Neural progenitor cell (in vitro differentiated cells): ENCODE data around the gene PPP4R3B.

ENCODE experiments used
- EZH2phosphoT487 ChIP-seq: fragments of 200-600 bp; sonication (generic); IDR thresholded peaks from 2 replicates; pipeline ENCODE4 v1.6.1; 2017; ENCODE audit warnings: antibody characterized with exemption
- TF ChIP-seq, protein P1 (sequence below): fragments of 200-600 bp; sonication (generic); IDR thresholded peaks from 2 replicates; pipeline ENCODE4 v1.5.1; 2017; ENCODE audit warnings: antibody characterized with exemption, mild to moderate bottlenecking

GRCh38 chr2:55628931-55629330 is 11.5 kb upstream of the PPP4R3B start:
- TF ChIP-seq, protein P1, sequence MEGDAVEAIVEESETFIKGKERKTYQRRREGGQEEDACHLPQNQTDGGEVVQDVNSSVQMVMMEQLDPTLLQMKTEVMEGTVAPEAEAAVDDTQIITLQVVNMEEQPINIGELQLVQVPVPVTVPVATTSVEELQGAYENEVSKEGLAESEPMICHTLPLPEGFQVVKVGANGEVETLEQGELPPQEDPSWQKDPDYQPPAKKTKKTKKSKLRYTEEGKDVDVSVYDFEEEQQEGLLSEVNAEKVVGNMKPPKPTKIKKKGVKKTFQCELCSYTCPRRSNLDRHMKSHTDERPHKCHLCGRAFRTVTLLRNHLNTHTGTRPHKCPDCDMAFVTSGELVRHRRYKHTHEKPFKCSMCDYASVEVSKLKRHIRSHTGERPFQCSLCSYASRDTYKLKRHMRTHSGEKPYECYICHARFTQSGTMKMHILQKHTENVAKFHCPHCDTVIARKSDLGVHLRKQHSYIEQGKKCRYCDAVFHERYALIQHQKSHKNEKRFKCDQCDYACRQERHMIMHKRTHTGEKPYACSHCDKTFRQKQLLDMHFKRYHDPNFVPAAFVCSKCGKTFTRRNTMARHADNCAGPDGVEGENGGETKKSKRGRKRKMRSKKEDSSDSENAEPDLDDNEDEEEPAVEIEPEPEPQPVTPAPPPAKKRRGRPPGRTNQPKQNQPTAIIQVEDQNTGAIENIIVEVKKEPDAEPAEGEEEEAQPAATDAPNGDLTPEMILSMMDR = no peak
- no peak for TF ChIP-seq EZH2phosphoT487
